ENCODE results near the gene FCER2. TPM values are rescaled to one million over a fixed set of nuclear protein-coding genes. Genes with fewer than 3 reads are reported as not detected.

The FCER2 gene
- total RNA-seq, 1 donor from 2014 or later: 0.30 TPM

GRCh38 chr19:7703332-7703731, 1.4 kb upstream of the FCER2 start:
- DNase-seq: no peak
- Histone ChIP-seq H3K4me3 (no peak overlapping the region), H3K9me3 (replicated peaks) (no peaks in the 10 kb centered on the region), H3K27ac (replicated peaks) (no peak overlapping the region), H3K36me3 (no peaks in the 10 kb centered on the region), H3K4me1 (no peaks in the 10 kb centered on the region), H3K27me3 (ENCODE audit: low read depth) (peaks cover 69% of the 10 kb centered on the region)
- intact Hi-C loops (cut with micrococcal nuclease): no loop called here
- no peak for TF ChIP-seq CTCF (IDR thresholded peaks at IDR 0.05; ENCODE audit: borderline replicate concordance)

- H3K4me1 ChIP-seq: no peaks in the 10 kb centered on the region
- intact Hi-C loops (cut with micrococcal nuclease): no loop called here
- H3K27me3 ChIP-seq (ENCODE audit: low read depth): peaks cover 87% of the 10 kb centered on the region
- H3K36me3 ChIP-seq: no peaks in the 10 kb centered on the region
- no peaks in the 10 kb centered on the region for H3K9me3 ChIP-seq (replicated peaks)
- no peak overlapping the region for H3K27ac ChIP-seq (replicated peaks)
- no peak overlapping the region for H3K4me3 ChIP-seq
- DNase-seq: no peak
- TF ChIP-seq CTCF (IDR thresholded peaks at IDR 0.05; ENCODE audit: borderline replicate concordance): no peak
Measured at GRCh38 chr19:7701049-7701653, 780 bp downstream of the FCER2 start.

- no peaks in the 10 kb centered on the region for H3K4me1 ChIP-seq
- no peak overlapping the region for H3K27ac ChIP-seq (replicated peaks)
- H3K27me3 ChIP-seq (ENCODE audit: low read depth): peaks cover 100% of the 10 kb centered on the region
- intact Hi-C loops (cut with micrococcal nuclease): no loop called here
- H3K9me3 ChIP-seq (replicated peaks): no peaks in the 10 kb centered on the region
- H3K36me3 ChIP-seq: no peaks in the 10 kb centered on the region
- no peak for TF ChIP-seq CTCF (IDR thresholded peaks at IDR 0.05; ENCODE audit: borderline replicate concordance)
- H3K4me3 ChIP-seq: no peak overlapping the region
- DNase-seq: no peak
Measured at GRCh38 chr19:7699417-7700401, 2.2 kb downstream of the FCER2 start.

- DNase-seq: no peak
- peaks cover 97% of the 10 kb centered on the region for H3K27me3 ChIP-seq (ENCODE audit: low read depth)
- intact Hi-C loops (cut with micrococcal nuclease): no loop called here
- no peak overlapping the region for H3K4me3 ChIP-seq
- TF ChIP-seq CTCF (IDR thresholded peaks at IDR 0.05; ENCODE audit: borderline replicate concordance): no peak
- H3K27ac ChIP-seq (replicated peaks): no peak overlapping the region
- no peaks in the 10 kb centered on the region for H3K4me1 ChIP-seq
- no peaks in the 10 kb centered on the region for H3K9me3 ChIP-seq (replicated peaks)
- no peaks in the 10 kb centered on the region for H3K36me3 ChIP-seq
Measured at GRCh38 chr19:7699003-7699402, 2.9 kb downstream of the FCER2 start.

GRCh38 chr19:7698583-7698982, 3.3 kb downstream of the FCER2 start:
- peaks cover 93% of the 10 kb centered on the region for H3K27me3 ChIP-seq (ENCODE audit: low read depth)
- H3K9me3 ChIP-seq (replicated peaks): no peaks in the 10 kb centered on the region
- H3K27ac ChIP-seq (replicated peaks): no peak overlapping the region
- DNase-seq: no peak
- H3K4me1 ChIP-seq: no peaks in the 10 kb centered on the region
- intact Hi-C loops (cut with micrococcal nuclease): no loop called here
- no peaks in the 10 kb centered on the region for H3K36me3 ChIP-seq
- no peak overlapping the region for H3K4me3 ChIP-seq
- no peak for TF ChIP-seq CTCF (IDR thresholded peaks at IDR 0.05; ENCODE audit: borderline replicate concordance)
